ENCODE data around the gene SNX11.

The SNX11 gene

GRCh38 chr17:48162306-48162934 lies 54.9 kb downstream of the SNX11 start:
- ATAC-seq: no peak
- no peak for DNase-seq

GRCh38 chr17:48162946-48163506 lies 55.5 kb downstream of the SNX11 start:
- ATAC-seq: no peak
- no peak for DNase-seq

GRCh38 chr17:48163809-48164208 lies 56.2 kb downstream of the SNX11 start:
- ATAC-seq (no peak), DNase-seq (no peak)

DNA sequence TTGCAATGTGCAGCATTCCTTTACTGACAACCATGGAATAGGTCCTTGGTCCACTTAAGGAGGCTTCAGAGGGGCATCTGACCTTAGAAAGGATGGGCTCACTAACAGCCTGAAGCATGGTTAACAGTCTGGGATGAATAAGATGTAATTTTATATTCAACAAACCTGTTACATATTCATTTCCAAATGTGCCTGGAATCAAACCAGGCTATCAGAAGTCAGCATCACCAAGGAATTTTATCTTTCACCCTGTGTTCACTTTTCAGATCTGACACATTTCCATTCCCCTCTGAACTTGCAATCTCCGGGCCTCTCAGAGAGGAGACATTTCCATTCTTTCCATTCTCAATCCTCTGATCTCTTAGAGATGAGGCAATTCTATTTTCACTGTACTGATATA lies 62.4 kb downstream of the SNX11 start:
- ATAC-seq (no peak), DNase-seq (no peak)

All from stimulated activated naive CD8-positive, alpha-beta T cell treated with anti-CD3 and anti-CD28 coated beads, Interleukin-15, Interleukin-2, amounts not matched to agents 100 U/mL and 50 U/mL, for 24 hours (primary cell).